NCI-H1436 (cell line): ENCODE data around the gene HSPD1.
"Not testable (repeated sequence)": the region's sequence is repeated elsewhere in the genome, so short reads cannot be mapped to it uniquely, and the experiment has no call there.

ENCODE experiments used
- DNase-seq: peaks from one replicate; lab custom pipeline; 2025; lab: John Stamatoyannopoulos, UW

HSPD1 gene

DNA sequence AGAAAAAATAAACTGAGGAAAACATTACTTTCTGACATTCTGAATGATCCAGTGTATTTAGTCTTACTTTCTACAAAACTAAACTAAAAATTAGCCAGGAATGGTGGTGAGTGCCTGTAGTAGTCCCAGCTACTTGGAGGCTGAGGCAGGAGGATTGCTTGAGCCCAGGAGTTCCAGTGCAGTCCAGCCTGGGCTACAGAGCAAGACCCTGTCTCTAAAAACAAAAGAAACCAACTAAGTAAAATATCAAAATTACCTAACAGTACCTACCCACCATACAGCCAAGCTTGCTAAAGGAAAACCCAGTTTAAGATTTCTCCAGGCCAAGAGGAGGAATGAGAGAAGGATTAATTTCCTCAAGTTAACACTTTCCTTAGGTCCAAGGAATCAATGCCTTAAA, 2.9 kb downstream of the HSPD1 start:
- no peak for DNase-seq

DNA sequence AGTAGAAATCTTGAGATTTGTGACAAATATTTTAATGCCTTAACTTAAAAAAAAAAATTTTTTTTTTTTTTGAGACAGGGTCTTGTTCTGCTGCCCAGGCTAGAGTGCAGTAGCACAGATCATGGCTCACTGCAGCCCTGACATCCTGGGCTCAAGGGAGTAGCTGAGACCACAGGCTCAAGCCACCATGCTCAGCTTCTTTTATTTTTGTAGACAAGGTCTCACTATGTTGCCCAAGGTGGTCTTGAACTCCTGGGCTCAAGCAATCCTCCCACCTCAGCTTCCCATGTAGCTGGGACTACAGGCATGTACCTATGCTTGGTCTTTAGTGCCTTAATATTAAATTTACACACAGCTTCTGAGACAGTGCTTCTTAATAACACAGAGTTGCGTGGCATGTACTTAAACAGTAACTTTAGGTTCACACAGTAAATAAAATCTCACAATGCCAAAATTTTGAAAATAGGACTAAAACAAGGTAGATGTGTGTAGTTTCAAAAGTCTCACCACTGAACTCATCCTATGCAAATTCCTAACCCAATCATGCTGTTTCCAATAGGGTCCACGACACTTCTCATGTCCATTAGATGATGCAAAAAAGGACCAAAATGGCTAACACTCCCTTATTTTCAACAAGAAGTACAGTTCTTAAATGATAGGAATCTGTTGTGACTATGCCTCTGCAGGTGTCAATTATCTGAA, 4.1 kb downstream of the HSPD1 start:
- DNase-seq = no peak

DNA sequence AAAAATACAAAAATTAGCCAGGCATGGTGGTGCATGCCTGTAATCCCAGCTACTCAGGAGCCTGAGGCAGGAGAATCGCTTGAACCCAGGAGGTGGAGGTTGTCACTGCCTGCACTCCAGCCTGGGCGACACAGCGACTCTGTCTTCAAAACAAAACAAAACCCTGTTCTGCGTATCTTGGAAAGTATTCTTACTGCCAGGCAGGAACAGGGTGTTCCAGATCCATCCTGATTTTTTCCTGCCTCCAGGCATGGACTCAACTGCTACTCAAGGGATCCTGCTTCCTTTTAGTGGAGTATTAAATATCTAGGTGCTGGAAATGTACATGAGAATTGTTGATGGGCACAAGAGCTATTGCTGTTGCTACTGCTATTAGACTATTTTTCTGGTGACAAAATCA, 12.3 kb downstream of the HSPD1 start:
- DNase-seq = no peak

DNA sequence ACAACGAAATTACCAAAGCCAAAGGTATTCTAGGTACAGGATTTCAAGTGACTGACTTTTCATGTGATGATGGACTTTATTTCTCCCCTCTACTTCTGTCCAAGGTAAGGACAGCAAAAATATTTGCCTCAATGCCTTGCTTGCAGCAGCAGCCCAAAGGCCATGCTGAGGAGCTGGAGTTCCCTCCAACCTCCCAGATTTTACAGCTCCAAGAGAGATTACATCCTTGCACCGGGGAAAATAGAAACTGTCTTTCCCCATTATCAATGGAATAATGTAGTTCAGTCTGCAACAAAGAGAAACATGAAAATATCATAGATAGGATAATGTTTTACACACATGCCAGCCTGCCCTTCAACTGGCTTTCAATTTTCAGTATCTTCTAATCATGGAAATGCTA, 13.5 kb downstream of the HSPD1 start:
- DNase-seq = no peak

DNA sequence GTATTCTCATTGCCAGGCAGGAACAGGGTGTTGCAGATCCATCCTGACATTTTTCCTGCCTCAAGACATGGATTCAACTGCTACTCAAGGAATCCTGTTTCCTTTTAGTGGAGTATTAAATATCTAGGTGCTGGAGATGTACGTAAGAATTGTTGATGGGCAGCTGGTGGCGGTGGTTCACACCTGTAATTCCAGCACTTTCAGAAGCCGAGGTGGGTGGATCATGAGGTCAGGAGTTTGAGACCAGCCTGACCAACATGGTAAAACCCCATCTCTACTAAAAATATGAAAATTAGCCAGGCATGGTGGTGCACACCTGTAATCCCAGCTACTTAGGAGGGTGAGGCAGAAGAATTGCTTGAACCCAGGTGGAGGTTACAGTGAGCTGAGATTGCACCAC, 15.4 kb downstream of the HSPD1 start:
- DNase-seq = not testable (repeated sequence)

DNA sequence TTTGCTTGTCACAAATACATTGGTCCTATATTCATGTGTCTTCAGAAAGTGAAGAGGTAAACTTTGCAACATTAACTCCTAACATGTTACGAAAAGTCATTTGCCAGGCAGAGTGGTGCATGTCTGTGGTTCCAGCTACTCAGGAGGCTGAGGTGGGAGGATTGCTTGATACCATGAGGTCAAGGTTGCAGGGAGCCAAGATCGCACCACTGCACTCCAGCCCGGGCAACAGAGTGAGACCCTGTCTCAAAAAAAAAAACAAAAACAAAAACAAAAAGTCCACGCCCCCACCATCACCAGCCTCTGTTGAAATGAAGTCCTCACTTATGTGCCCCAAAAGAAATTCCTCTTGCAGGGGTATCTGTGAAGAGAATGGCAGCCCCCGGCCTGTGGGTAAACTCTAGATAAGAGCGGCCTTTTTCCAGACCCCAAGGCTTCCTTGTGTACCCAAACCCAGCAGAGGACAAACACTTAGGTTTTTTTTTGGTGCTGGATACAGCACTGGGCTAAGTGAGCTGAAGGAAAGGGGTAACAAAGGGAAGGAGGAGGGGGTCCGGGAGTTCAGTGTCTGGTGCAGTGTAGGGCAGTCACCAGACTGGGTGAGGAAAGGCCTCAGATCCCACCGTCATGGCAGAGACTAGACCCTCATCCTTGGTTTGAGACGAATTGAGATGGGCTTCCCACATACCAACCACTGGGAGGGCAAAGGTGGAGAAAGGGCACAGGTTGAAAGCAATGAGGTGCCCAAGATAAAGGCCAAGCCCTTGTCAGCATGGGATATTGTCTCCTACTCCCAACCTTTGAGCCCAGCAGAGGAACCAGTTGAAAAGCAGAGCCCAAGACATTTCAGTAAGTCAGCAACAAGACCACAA, 19.2 kb downstream of the HSPD1 start:
- no peak for DNase-seq

DNA sequence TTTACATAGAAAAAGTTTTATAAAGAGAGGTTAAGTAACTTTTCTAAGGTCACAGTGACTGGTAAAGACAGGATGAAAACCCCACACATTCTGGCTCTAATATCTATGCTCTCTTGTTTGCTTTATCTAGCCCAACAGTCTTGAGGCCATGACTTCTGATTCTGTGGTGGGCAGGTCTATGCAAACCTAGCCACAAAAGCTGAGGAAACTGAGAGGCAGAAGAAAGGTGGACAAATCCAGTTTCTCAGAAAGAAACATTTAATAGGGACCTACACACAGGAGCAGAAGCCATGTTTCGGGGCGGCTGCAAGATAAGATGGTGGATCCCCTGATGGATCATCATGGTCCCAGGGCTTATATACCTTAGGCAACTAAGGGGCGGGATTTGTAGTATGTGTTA, 21.8 kb downstream of the HSPD1 start:
- no peak for DNase-seq

DNA sequence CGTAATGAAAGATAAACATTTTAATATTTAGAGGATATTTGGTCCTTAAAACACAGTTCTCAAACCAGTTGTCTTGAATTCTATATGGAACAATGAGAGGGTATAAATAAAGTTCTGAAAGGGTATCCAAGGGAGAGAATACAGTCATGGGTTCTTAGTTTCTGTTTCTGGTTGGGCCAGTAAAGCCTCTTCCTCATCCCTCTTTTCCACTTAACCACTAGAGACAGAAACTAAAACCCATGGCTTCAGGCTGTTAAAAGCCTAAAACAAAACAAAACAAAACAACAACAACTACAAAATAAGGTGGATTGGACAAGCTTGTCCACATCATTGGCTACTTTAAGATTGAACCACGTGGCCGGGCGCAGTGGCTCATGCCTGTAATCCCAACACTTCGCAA, 27.5 kb downstream of the HSPD1 start:
- DNase-seq = no peak

DNA sequence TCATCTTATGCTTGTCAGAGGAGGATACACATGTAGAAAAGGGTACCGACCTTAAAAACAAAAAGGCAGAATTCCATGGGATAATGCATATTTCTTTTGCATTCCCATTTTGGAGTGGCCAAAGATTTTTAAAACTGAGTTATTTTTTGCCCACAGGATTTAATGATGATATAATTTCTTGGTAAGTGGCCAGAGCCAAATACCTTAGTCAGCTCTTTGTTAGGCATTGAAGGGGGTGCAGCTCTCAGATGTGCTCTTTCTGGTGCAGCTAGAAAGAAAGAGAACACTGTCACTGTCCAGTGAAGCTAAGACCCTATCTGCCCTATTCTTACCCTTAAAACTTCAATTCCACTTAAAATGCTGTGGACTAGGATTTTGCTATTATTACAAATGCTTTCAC, 35.5 kb downstream of the HSPD1 start:
- no peak for DNase-seq

DNA sequence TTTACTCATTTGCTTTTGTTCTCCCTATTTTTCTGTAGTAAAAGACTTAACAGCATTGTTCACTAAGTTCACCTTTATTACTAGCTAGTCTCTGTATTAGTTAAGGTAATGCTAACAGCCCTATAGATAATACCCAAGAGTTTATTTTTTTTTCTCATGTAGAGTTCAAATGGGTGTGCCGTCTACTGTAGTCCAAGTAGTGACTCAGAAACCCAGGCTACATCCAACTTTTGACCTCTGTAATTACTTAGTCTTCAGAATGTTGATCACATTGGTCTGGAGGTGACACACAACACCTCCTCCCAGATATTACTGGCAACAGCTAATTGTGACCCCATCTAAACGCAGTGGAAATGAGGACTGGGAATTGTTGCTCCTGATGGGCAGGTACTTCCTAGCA, 38.6 kb downstream of the HSPD1 start:
- no peak for DNase-seq

DNA sequence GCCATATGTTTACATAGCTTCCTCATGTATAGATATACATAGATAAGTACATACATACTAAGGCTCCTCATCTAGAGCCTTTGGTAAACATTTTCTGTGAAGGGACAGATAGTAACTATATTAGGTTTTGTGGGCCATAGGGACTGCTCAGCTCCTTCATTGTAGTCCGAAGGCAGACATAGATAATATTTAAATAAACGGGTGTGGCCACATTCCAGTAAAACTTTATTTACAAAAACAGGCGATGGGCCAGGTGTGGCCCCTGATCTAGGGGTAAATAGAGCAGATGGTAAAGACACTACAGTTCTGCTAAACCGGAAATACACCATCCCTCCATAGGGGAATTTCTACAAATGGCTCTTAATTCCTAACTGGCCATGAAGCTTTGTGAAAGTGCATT, 39.0 kb downstream of the HSPD1 start:
- DNase-seq = no peak

DNA sequence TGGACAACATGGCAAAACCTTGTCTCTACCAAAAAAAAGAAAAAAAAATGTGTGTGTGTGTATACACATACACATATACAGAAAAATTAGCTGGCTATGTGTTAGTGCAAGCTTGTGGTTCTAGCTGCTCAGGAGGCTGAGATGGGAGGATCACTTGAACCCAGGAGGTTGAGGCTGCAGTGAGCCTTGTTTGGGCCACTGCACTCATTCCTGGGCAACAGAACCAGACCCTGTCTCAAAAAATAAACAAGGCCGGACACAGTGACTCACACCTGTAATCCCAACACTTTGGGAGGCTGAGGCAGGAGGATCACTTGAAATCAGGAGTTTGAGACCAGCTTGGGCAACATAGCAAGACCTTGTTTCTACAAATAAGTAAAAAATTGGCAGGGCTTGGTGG, 44.2 kb downstream of the HSPD1 start:
- no peak for DNase-seq

DNA sequence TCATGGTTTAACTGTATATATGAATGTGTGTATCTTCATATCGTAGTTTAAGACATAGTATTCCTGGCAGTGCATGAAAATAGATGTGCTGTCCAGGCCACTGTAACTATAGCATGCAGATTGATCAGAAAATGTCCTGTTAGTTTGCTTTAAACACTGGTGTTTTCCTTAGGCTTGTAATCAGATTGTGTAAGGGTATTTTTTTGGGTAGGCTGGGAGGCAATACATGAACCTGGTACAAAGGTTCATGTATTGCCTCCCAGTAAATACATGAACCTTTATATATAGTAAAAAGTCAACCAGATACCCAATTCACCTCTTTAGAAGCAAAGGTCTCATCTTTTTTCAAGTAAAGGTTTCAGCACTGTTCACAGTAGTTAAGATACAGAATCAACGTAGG, 44.7 kb downstream of the HSPD1 start:
- DNase-seq = no peak

DNA sequence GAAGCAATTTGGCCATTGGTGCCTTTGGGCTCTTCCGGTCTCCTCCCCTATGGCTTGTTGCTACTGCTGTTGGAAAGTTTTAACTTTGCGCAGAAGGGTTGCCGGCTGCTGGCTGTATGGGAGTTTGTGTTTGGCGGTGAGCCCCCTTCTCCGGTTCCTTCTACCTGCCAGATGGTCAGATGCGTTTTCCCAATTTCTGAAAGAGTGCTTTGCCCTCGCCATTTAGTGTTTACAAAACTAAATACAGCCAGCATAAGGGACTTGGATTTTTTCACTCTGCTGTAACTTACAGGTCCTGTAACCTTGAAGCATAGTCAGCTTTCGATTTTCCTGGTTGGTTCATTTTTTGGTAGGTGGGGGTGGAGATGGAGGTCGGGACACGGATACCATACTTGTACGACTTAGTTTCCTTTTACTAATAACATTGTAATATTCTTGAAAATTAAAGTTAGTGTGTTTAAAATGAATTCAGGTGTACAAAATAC, 45.7 kb downstream of the HSPD1 start:
- DNase-seq = no peak

DNA sequence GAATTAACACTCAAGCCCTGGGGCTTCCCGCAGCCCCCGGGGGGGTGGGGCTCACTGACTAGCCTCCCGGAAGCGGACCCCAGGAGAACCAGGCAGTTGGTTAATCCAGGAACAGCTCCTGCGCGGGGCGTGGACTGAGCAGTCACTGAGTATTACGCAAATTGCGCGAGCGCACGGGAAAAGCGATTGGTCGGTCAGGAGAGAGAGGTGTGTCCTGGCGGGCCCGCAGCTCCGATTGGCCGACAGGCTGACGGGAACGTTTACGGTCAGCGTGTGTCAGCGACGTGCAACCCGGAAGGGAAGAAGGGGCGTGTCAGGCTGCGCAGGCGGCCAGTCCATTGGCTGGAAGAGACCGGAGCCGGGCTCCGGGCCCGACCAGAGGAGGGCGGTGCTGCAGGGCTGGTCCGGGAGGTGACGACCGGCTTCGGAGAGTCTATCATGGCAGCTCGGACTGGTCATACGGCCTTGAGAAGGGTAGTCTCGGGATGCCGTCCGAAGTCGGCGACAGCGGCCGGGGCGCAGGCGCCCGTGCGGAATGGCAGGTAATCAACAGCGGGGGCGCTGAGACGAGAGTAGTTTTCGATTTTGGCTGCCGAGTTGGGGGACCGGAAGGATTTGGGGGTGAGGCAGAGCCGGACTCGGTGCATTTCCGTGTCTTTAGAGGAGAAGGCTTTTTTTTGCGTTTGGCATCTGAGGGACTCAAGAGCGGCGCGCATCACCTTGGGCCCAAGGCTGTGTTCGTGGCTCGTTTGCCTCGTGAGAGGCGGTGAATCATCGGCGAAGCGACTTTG, 46.3 kb downstream of the HSPD1 start, which contains the start of gene COQ10B:
Gene COQ10B, plus strand, starts transcription at position 430 of the 791 bp plus-strand sequence. Its CDS starts 9 bp downstream, at position 439.
- DNase-seq = peak; percentile 97

DNA sequence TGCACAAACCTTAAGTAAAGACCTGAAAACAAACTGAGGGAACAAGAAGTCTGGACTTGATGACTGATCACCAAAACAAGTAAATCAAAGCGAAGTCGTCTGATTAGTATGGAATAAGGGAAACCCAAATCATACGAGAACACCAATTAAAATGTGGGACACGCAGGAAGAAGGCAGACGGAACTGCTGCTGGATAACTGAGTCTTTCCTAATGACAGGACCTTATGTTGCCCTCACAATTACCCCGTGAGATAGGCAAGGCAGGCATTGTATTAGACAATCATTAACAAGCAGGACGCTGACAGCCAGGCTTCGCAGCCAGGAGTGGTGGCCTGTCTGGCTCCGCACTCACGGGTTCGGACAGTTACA, 46.9 kb downstream of the HSPD1 start:
- no peak for DNase-seq

DNA sequence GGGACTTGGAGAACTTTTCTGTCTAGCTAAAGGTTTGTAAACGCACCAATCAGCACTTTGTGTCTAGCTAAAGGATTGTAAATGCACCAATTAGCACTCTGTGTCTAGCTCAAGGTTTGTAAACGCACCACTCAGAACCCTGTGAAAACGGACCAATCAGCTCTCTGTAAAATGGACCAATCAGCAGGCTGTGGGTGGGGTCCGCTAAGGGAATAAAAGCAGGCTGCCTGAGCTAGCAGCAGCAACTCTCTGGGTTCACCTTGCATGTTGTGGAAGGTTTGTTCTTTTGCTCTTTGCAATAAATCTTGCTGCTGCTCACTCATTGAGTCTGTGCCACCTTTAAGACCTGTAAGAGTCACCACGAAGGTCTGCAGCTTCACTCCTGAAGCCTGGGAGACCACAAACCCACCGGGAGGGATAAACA, 48.7 kb downstream of the HSPD1 start:
- DNase-seq = not testable (repeated sequence)

DNA sequence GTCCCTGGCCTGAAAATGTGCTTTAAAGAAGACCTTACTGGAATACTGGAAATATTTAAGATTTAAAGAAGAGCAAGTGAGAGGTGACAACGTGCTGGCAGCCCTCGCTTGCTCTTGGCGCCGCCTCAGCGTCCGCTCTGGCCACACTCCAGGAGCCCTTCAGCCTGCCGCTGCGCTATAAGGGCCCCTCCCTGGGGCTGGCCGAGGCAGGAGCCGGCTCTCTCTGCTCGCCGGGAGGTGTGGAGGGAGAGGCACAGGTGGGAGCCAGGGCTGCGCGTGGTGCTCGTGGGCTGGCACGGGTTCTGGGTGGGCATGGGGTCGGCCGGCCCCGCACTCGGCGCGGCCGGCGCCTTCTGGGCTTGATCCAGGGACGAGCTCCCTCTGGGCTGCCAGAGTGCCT, 49.2 kb downstream of the HSPD1 start:
- no peak for DNase-seq

DNA sequence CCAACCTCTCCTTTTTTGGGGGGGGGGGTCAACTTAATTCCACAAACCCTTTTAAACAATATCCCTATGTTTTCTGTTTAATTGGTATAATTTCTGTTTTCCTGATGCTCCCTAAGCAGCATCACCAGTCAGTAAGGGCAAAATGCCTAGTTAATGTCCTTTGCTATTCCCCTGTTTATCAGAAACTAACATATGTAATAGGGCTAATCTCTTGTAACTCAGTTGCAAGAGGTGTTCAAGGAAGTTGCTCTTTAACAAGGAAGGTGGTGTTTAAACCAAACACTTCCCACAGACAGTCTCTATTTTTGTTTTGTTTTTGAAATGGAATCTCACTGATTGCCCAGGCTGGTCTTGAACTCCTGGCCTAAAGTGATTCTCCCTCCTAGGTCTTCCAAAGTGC, 52.8 kb downstream of the HSPD1 start:
- DNase-seq = no peak

DNA sequence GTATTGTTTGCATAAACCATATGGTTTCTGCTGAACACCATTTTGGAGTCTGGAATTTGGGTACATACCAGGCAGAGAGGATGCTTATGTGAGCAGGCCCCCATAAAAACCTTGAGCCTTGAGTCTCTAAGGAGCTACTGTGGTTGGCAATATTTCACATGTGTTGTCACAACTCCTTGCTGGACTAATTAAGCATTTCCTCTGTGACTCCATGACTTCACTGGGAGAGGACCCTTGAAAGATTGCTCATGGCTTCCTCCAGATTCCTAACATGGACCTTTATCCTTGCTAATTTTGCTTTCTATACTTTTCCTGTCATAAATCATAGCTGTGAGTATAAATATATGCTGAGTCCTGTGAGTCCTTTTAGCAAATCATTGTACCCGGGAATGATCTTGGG, 53.9 kb downstream of the HSPD1 start:
- DNase-seq = no peak

DNA sequence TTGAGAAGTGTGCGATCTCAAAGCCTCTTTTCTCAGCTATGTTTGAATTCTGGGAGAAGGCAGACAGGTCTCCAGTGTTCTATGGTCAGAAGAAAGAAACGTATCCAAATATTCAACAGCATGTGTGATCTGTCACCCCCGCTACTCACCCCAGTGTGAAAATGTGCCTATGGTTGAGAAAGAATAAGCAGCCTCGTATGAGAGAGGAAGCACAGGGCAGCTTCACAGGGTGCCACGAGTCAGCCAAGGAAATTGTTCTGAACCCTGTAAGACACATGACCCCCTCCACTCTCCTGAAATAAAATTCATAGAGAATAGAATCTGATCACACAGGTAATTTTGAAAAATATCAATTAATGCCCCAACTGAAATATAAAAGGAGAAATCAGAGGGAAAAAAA, 56.8 kb downstream of the HSPD1 start:
- no peak for DNase-seq

DNA sequence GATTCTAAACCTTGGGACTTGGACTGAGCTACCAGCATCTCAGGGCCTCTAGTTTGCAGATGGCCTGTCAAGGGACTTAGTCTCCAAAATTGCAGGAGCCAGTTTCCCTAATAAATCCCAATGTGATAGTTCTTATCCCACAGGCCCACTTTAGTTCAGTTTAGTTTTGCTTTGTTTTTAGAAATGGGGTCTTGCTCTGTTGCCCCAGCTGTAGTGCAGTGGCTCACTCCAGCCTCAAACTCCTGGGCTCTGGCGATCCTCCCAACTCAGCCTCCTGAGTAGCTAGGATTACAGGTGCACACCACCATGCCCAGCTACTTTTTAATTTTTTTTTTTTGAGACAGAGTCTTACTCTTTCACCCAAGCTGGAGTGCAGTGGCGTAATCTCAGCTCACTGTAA, 62.3 kb downstream of the HSPD1 start:
- no peak for DNase-seq
